K562 (cell line): ENCODE data around the gene GSTM2. TPM values are rescaled to one million over a fixed set of nuclear protein-coding genes. Genes with fewer than 3 reads are reported as not detected.

Experiments
- ARNT ChIP-seq, 2 experiments: fragments of 450-650 bp; IDR thresholded peaks; 2 replicates each; pipeline ENCODE4 v1.6.1; 2016; ENCODE audit warnings: mild to moderate bottlenecking in 1 of 2
- BCOR ChIP-seq: fragments of 450-650 bp; IDR thresholded peaks from 2 replicates; pipeline ENCODE4 v1.6.1; 2016
- ELF1 ChIP-seq: fragments of 200-800 bp; sonication (Bioruptor generic); IDR thresholded peaks from 2 replicates; pipeline ENCODE4 v1.6.1; 2016; ENCODE audit warnings: missing genetic modification characterization, missing compliant biosample characterization
- GATA2 ChIP-seq: sonication (generic); formaldehyde crosslinking; IDR thresholded peaks from 2 replicates; pipeline ENCODE4 v1.4.0; 2020; ENCODE audit warnings: mild to moderate bottlenecking, missing genetic modification reagents
- HDAC8 ChIP-seq: fragments of 450-650 bp; IDR thresholded peaks from 2 replicates; pipeline ENCODE4 v1.6.1; 2016; ENCODE audit warnings: mild to moderate bottlenecking, missing genetic modification characterization, moderate library complexity, missing compliant biosample characterization
- HOXB6 ChIP-seq: fragments of 250-450 bp; sonication (Bioruptor Pico); IDR thresholded peaks from 2 replicates; pipeline ENCODE4 v1.5.1; 2022; ENCODE audit warnings: mild to moderate bottlenecking, borderline replicate concordance
- KDM4B ChIP-seq, 2 experiments: fragments of 450-650 bp in 1 of 2; sonication (generic) in 1 of 2; IDR thresholded peaks; 2 replicates each; pipeline ENCODE4 v1.6.1; 2016 to 2017; ENCODE audit warnings: borderline replicate concordance in 2 of 2, antibody characterized with exemption in 1 of 2, low read depth in 1 of 2, mild to moderate bottlenecking in 1 of 2
- KDM5B ChIP-seq: fragments of 200-600 bp; sonication (generic); IDR thresholded peaks from 2 replicates; pipeline ENCODE4 v1.6.1; 2012; ENCODE audit warnings: low read depth, mild to moderate bottlenecking, moderate library complexity, low read length, control low read depth, inconsistent platforms; ENCODE audit not compliant: insufficient replicate concordance
- LEF1 ChIP-seq: fragments of 450-650 bp; IDR thresholded peaks from 2 replicates; pipeline ENCODE4 v1.6.1; 2016; ENCODE audit warnings: mild to moderate bottlenecking
- RBM15 ChIP-seq: fragments of 200-400 bp; formaldehyde crosslinking; IDR thresholded peaks from 2 replicates; pipeline ENCODE4 v1.6.1; 2018; ENCODE audit warnings: mild to moderate bottlenecking, low read length, moderate library complexity; ENCODE audit not compliant: insufficient read depth
- SP2 ChIP-seq: IDR thresholded peaks from 2 replicates; pipeline ENCODE4 v1.6.1; 2011; ENCODE audit warnings: mild to moderate bottlenecking, low read depth, low read length, moderate library complexity; ENCODE audit not compliant: poor library complexity, severe bottlenecking; ENCODE audit errors: extremely low read depth
- TAF9B ChIP-seq: fragments of 450-650 bp; IDR thresholded peaks from 2 replicates; pipeline ENCODE4 v1.6.1; 2018; ENCODE audit warnings: mild to moderate bottlenecking; ENCODE audit not compliant: partially characterized antibody
- TOE1 ChIP-seq, 2 experiments: fragments of 450-650 bp in 1 of 2; sonication (generic) in 1 of 2; formaldehyde crosslinking in 1 of 2; IDR thresholded peaks; 2 replicates each; pipeline versions ENCODE4 v1.7.1 to v1.8.0; 2016 to 2022; ENCODE audit warnings: borderline replicate concordance in 2 of 2, mild to moderate bottlenecking in 2 of 2, antibody characterized with exemption in 1 of 2, inconsistent platforms in 1 of 2, low read depth in 1 of 2, missing genetic modification reagents in 1 of 2, moderate library complexity in 1 of 2
- ZNF134 ChIP-seq: fragments of 250-450 bp; sonication (Bioruptor Pico); conservative IDR thresholded peaks from 2 replicates; pipeline ENCODE4 v1.4.0; 2020
- polyA plus RNA-seq, 8 experiments: library from polyadenylated mRNA; depleted of rRNA in 4 of 8; stranded (reverse) in 5 of 8; unstranded in 3 of 8; fragments of >200 nt; fragmentation: Nextera tagmentation in 2 of 8; fragmentation: Illumina TruSeq in 1 of 8; extraction: Ambion mirVana in 2 of 8; extraction: Trizol in 1 of 8; gene quantifications; 2 replicates each; pipeline versions ENCODE4 v1.2.1 to v1.2.3, GENCODE V29; 2011 to 2014; ENCODE audit warnings: inconsistent platforms in 1 of 8, missing spikeins in 1 of 8
- total RNA-seq, 7 experiments: library from RNA; depleted of rRNA in 6 of 7; stranded (reverse); fragments of >200 nt in 6 of 7; fragmentation: Illumina TruSeq in 2 of 7; extraction: Trizol in 2 of 7; gene quantifications; 2 replicates each; pipeline versions ENCODE4 v1.2.1 to v1.2.3, GENCODE V29; 2011 to 2021; ENCODE audit warnings: low replicate concordance in 1 of 7
- TF ChIP-seq, protein P1 (sequence below): fragments of 450-650 bp; IDR thresholded peaks from 2 replicates; pipeline ENCODE4 v1.6.1; 2016; ENCODE audit warnings: low read depth, mild to moderate bottlenecking, moderate library complexity
- TF ChIP-seq, protein P2 (sequence below), 2 experiments: fragments of 450-650 bp; formaldehyde crosslinking in 1 of 2; IDR thresholded peaks; 2 replicates each; pipeline versions ENCODE4 v1.4.0 to v1.6.1; 2014 to 2020; ENCODE audit warnings: mild to moderate bottlenecking in 2 of 2, borderline replicate concordance in 1 of 2, low read depth in 1 of 2

GSTM2 gene
- total and polyA plus RNA-seq, 9 of the 15 experiments (the other 6 are each of a cell fraction or from before 2014, with no cell fraction given): 1.6 to 15.1 (median 6.8) TPM

GRCh38 chr1:109618661-109619575 is 48.9 kb upstream of the GSTM2 start (continued):
- TF ChIP-seq KDM4B (IDR thresholded peaks at IDR 0.05; ENCODE audit: borderline replicate concordance in 2 of 2, low read depth in 1 of 2) (no peak), TAF9B (no peak), ZNF134 (no peak), ELF1 (tag) (no peak), HDAC8 (tag) (0 out of 2 replicates have a peak, but pooled peaks have one; percentile 15), SP2 (no peak), HOXB6 (CRISPR knock-in tag) (no peak), BCOR (no peak; the same call in 1 of the 2 replicates), LEF1 (no peak; the same call in none of the 2 replicates), ARNT (IDR thresholded peaks at IDR 0.05) (no peak), TOE1 (IDR thresholded peaks at IDR 0.05; ENCODE audit: borderline replicate concordance) (no peak), TOE1 (CRISPR knock-in tag; IDR thresholded peaks at IDR 0.05; ENCODE audit: borderline replicate concordance, low read depth) (no peak; the same call in 1 of the 2 replicates), GATA2 (no peak), KDM5B (no peak), RBM15 (no peak)
- TF ChIP-seq, protein P1, sequence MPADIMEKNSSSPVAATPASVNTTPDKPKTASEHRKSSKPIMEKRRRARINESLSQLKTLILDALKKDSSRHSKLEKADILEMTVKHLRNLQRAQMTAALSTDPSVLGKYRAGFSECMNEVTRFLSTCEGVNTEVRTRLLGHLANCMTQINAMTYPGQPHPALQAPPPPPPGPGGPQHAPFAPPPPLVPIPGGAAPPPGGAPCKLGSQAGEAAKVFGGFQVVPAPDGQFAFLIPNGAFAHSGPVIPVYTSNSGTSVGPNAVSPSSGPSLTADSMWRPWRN: peak; percentile 52; the same call in 1 of the 2 replicates
- TF ChIP-seq, protein P2, sequence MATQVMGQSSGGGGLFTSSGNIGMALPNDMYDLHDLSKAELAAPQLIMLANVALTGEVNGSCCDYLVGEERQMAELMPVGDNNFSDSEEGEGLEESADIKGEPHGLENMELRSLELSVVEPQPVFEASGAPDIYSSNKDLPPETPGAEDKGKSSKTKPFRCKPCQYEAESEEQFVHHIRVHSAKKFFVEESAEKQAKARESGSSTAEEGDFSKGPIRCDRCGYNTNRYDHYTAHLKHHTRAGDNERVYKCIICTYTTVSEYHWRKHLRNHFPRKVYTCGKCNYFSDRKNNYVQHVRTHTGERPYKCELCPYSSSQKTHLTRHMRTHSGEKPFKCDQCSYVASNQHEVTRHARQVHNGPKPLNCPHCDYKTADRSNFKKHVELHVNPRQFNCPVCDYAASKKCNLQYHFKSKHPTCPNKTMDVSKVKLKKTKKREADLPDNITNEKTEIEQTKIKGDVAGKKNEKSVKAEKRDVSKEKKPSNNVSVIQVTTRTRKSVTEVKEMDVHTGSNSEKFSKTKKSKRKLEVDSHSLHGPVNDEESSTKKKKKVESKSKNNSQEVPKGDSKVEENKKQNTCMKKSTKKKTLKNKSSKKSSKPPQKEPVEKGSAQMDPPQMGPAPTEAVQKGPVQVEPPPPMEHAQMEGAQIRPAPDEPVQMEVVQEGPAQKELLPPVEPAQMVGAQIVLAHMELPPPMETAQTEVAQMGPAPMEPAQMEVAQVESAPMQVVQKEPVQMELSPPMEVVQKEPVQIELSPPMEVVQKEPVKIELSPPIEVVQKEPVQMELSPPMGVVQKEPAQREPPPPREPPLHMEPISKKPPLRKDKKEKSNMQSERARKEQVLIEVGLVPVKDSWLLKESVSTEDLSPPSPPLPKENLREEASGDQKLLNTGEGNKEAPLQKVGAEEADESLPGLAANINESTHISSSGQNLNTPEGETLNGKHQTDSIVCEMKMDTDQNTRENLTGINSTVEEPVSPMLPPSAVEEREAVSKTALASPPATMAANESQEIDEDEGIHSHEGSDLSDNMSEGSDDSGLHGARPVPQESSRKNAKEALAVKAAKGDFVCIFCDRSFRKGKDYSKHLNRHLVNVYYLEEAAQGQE (IDR thresholded peaks at IDR 0.05; ENCODE audit: borderline replicate concordance): no peak
- TF ChIP-seq, protein P2 (CRISPR knock-in tag; IDR thresholded peaks at IDR 0.05; ENCODE audit: low read depth): no peak
